H1 (cell line): ENCODE results near the gene BTAF1. TPM values are rescaled to one million over a fixed set of nuclear protein-coding genes. Genes with fewer than 3 reads are reported as not detected.

Source experiments
- CTCF ChIA-PET: fragments of 300-600 bp; sonication (Branson Sonifier 250); formaldehyde crosslinking; loops from one replicate; lab custom pipeline; 2021; ENCODE audit not compliant: partially characterized antibody; lab: Charles Lee
- POLR2A ChIA-PET: fragments of 300-600 bp; sonication (Branson Sonifier 250); formaldehyde crosslinking; loops from one replicate; lab custom pipeline; 2021; ENCODE audit warnings: inconsistent platforms; ENCODE audit not compliant: partially characterized antibody; lab: Charles Lee
- DNase-seq, 2 experiments: peaks; one replicate each; pipeline versions ENCODE4 v3.0.0 to v3.0.0-alpha.2; 2010 to 2022; ENCODE audit warnings: low spot score in 2 of 2, low read depth in 1 of 2, mixed read lengths in 1 of 2
- FAIRE-seq: peaks from 2 replicates; lab custom pipeline; 2011; peaks lifted over from hg19 to GRCh38; lab: Jason Lieb, UNC
- H2AFZ ChIP-seq: 2 replicates; pipeline ENCODE4 v1.8.1; 2012; ENCODE audit warnings: low read length, inconsistent platforms
- H2AK5ac ChIP-seq: 2 replicates; pipeline ENCODE4 v1.6.1; 2013; ENCODE audit warnings: low read depth, low read length
- H2BK120ac ChIP-seq: replicated peaks from 2 replicates; pipeline ENCODE3; 2013; ENCODE audit warnings: low read depth, low read length, inconsistent platforms
- H2BK12ac ChIP-seq: 2 replicates; pipeline ENCODE4 v1.6.1; 2013; ENCODE audit warnings: low read depth, low read length
- H2BK15ac ChIP-seq: 2 replicates; pipeline ENCODE4 v1.6.1; 2013; ENCODE audit warnings: low read length
- H2BK20ac ChIP-seq: 2 replicates; pipeline ENCODE4 v1.6.1; 2013; ENCODE audit warnings: low read length
- H2BK5ac ChIP-seq: 2 replicates; pipeline ENCODE4 v1.6.1; 2013; ENCODE audit warnings: low read depth, low read length
- H3K14ac ChIP-seq: 2 replicates; pipeline ENCODE4 v1.6.1; 2013; ENCODE audit warnings: inconsistent platforms; ENCODE audit not compliant: insufficient read length
- H3K18ac ChIP-seq: 2 replicates; pipeline ENCODE4 v1.6.1; 2013; ENCODE audit warnings: low read length; ENCODE audit errors: extremely low read depth
- H3K23ac ChIP-seq: 2 replicates; pipeline ENCODE4 v1.6.1; 2013; ENCODE audit warnings: inconsistent platforms; ENCODE audit not compliant: insufficient read length
- H3K23me2 ChIP-seq: 2 replicates; pipeline ENCODE4 v1.6.1; 2013; ENCODE audit warnings: low read depth, low read length
- H3K27ac ChIP-seq: 2 replicates; pipeline ENCODE4 v1.6.1; 2011; ENCODE audit warnings: low read depth, low read length, inconsistent platforms
- H3K27me3 ChIP-seq, 4 experiments: replicated peaks in 1 of 4; 1 replicate in 1 of 4; 2 replicates in 3 of 4; pipeline versions ENCODE4 v1.6.1 to v1.8.1; 2011 to 2013; ENCODE audit warnings: low read length in 3 of 4, mild to moderate bottlenecking in 3 of 4, inconsistent platforms in 2 of 4, mixed read lengths in 2 of 4, moderate library complexity in 1 of 4; ENCODE audit not compliant: control insufficient read depth in 3 of 4, insufficient read depth in 3 of 4; ENCODE audit errors: extremely low read depth in 1 of 4
- H3K36me3 ChIP-seq, 4 experiments: 2 replicates each; pipeline versions ENCODE4 v1.6.1 to v1.8.1; 2011 to 2013; ENCODE audit warnings: mild to moderate bottlenecking in 4 of 4, low read length in 3 of 4, moderate library complexity in 2 of 4, control low read depth in 1 of 4, inconsistent platforms in 1 of 4; ENCODE audit not compliant: insufficient read depth in 4 of 4, control insufficient read depth in 2 of 4
- H3K4ac ChIP-seq: replicated peaks from 2 replicates; pipeline ENCODE3; 2013; ENCODE audit warnings: low read length, low read depth, mixed read lengths, inconsistent platforms; ENCODE audit not compliant: insufficient read length
- H3K4me1 ChIP-seq, 4 experiments: replicated peaks in 1 of 4; 1 replicate in 1 of 4; 2 replicates in 3 of 4; pipeline versions ENCODE4 v1.6.1 to v1.8.1; 2011 to 2013; ENCODE audit warnings: low read length in 3 of 4, inconsistent platforms in 2 of 4, mixed read lengths in 1 of 4; ENCODE audit not compliant: insufficient read depth in 4 of 4, control insufficient read depth in 3 of 4
- H3K4me2 ChIP-seq, 2 experiments: 2 replicates each; pipeline versions ENCODE4 v1.6.1 to v1.8.1; 2011 to 2013; ENCODE audit warnings: low read depth in 2 of 2, low read length in 2 of 2, control low read depth in 1 of 2, inconsistent platforms in 1 of 2, mild to moderate bottlenecking in 1 of 2; ENCODE audit not compliant: insufficient read depth in 1 of 2
- H3K4me3 ChIP-seq, 4 experiments: fragments of 200-600, 300-600 bp in 1 of 4; sonication (generic), shearing (Covaris generic), sonication (Bioruptor Twin) in 1 of 4; 2 replicates each; pipeline versions ENCODE4 v1.5.1 to v1.8.1; 2011 to 2016; ENCODE audit warnings: low read length in 4 of 4, low read depth in 3 of 4, control low read depth in 2 of 4, inconsistent platforms in 2 of 4, mild to moderate bottlenecking in 2 of 4, mixed read lengths in 1 of 4, moderate library complexity in 1 of 4; ENCODE audit not compliant: insufficient read depth in 2 of 4; ENCODE audit errors: extremely low read depth in 1 of 4
- H3K56ac ChIP-seq: replicated peaks from 2 replicates; pipeline ENCODE3; 2013; ENCODE audit warnings: low read depth, mild to moderate bottlenecking, mixed read lengths, low read length, inconsistent platforms; ENCODE audit not compliant: insufficient read length
- H3K79me1 ChIP-seq: 2 replicates; pipeline ENCODE4 v1.6.1; 2013; ENCODE audit warnings: low read depth, low read length, control low read depth
- H3K79me2 ChIP-seq, 2 experiments: 2 replicates each; pipeline versions ENCODE4 v1.6.1 to v1.8.1; 2012 to 2013; ENCODE audit warnings: low read length in 2 of 2, mild to moderate bottlenecking in 2 of 2, inconsistent platforms in 1 of 2; ENCODE audit not compliant: insufficient read depth in 2 of 2, control insufficient read depth in 1 of 2
- H3K9ac ChIP-seq, 4 experiments: replicated peaks in 1 of 4; 1 replicate in 1 of 4; 2 replicates in 3 of 4; pipeline versions ENCODE4 v1.6.1 to v1.8.1; 2011 to 2013; ENCODE audit warnings: low read depth in 3 of 4, low read length in 3 of 4, control low read depth in 2 of 4, mild to moderate bottlenecking in 2 of 4, moderate library complexity in 2 of 4, inconsistent platforms in 1 of 4; ENCODE audit errors: extremely low read depth in 1 of 4
- H3K9me3 ChIP-seq, 2 experiments: 2 replicates each; pipeline versions ENCODE4 v1.6.1 to v1.8.1; 2012 to 2013; ENCODE audit warnings: mild to moderate bottlenecking in 2 of 2, moderate library complexity in 2 of 2, control low read depth in 1 of 2, inconsistent platforms in 1 of 2, low read depth in 1 of 2, low read length in 1 of 2, mixed read lengths in 1 of 2; ENCODE audit not compliant: insufficient read depth in 2 of 2
- H4K20me1 ChIP-seq, 2 experiments: replicated peaks in 1 of 2; 2 replicates each; pipeline versions ENCODE3 to v1.8.1; 2011 to 2013; ENCODE audit warnings: inconsistent platforms in 2 of 2, low read length in 2 of 2, mild to moderate bottlenecking in 1 of 2; ENCODE audit not compliant: insufficient read depth in 2 of 2, control insufficient read depth in 1 of 2
- H4K5ac ChIP-seq: 2 replicates; pipeline ENCODE4 v1.6.1; 2013; ENCODE audit warnings: low read length, low read depth, mixed read lengths, inconsistent platforms; ENCODE audit not compliant: insufficient read length
- H4K8ac ChIP-seq: 2 replicates; pipeline ENCODE4 v1.8.0; 2013; ENCODE audit warnings: mild to moderate bottlenecking, moderate library complexity, low read length, inconsistent platforms; ENCODE audit not compliant: insufficient read depth; ENCODE audit errors: extremely low read depth
- H4K91ac ChIP-seq: replicated peaks from 2 replicates; pipeline ENCODE3; 2013; ENCODE audit warnings: low read length, mixed read lengths, inconsistent platforms; ENCODE audit not compliant: insufficient read length
- ASH2L ChIP-seq: fragments of 200-600, 300-600 bp; sonication (generic); IDR thresholded peaks from one replicate; pipeline ENCODE4 v1.7.1; 2017; ENCODE audit warnings: low read length
- BACH1 ChIP-seq: IDR thresholded peaks from 2 replicates; pipeline ENCODE4 v1.6.1; 2012; ENCODE audit warnings: low read length, improper control_type of control experiment
- CBX8 ChIP-seq: fragments of 300-800, 300-1000 bp; sonication (generic); IDR thresholded peaks from 2 replicates; pipeline ENCODE4 v1.7.1; 2016; ENCODE audit warnings: low read depth, low read length, borderline replicate concordance
- CEBPB ChIP-seq: IDR thresholded peaks from 2 replicates; pipeline ENCODE4 v1.6.1; 2012; ENCODE audit warnings: low read depth, low read length
- TCF12 ChIP-seq: IDR thresholded peaks from 2 replicates; pipeline ENCODE4 v1.6.1; 2011; ENCODE audit warnings: low read depth, mild to moderate bottlenecking, low read length
- WGBS, 2 experiments: shearing (Covaris generic) in 1 of 2; methylation state at CpG; one replicate each; pipeline versions ENCODE4 v1.1.6 to v1.1.7; 2013 to 2015; ENCODE audit warnings: low lambda C conversion rate in 2 of 2, mixed read lengths in 2 of 2, inconsistent platforms in 1 of 2, low coverage in 1 of 2, missing lambda C conversion rate in 1 of 2; ENCODE audit not compliant: insufficient replicate concordance in 2 of 2, insufficient coverage in 1 of 2, insufficient read length in 1 of 2; ENCODE audit errors: extremely low coverage in 1 of 2, missing lambda C conversion rate in 1 of 2; 5-methylcytosine and 5-hydroxymethylcytosine counted together
- polyA plus RNA-seq, 7 experiments: library from polyadenylated mRNA; depleted of rRNA in 3 of 7; stranded (reverse) in 5 of 7; unstranded in 2 of 7; fragments of >200 nt in 5 of 7; fragments of 200-250 nt in 2 of 7; gene quantifications; 1 replicate in 5 of 7; 2 replicates in 1 of 7; 4 replicates in 1 of 7; pipeline versions ENCODE4 v1.2.1 to v1.2.3, GENCODE V29; 2011 to 2013; ENCODE audit warnings: missing spikeins in 2 of 7, mixed read lengths in 2 of 7
- total RNA-seq: library from RNA; stranded (reverse); fragmentation: NEBNext Ultra II Directional; extraction: Animal tissue kit (Norgen Biotek cat#: 25700); gene quantifications from 2 replicates; pipeline ENCODE4 v1.2.1, GENCODE V29; 2021

The BTAF1 gene
- total and polyA plus RNA-seq, 2 of the 8 experiments (the other 6 are each of a cell fraction or from before 2014, with no cell fraction given) = 24.5 to 39.1 TPM

- Histone ChIP-seq H3K79me1 (no peaks in the 10 kb centered on the region), H3K4ac (peak overlapping the region; percentile 44), H4K5ac (no peak overlapping the region), H3K23ac (no peak overlapping the region), H3K79me2 (no peaks in the 10 kb centered on the region), H3K4me1 (peaks cover 0 to 9% (median 8%) of the 10 kb centered on the region in 4 experiments; a peak in 4 of 7 replicates), H2BK20ac (peak overlapping the region; percentile 89), H4K91ac (peak overlapping the region; percentile 5), H2BK15ac (peak overlapping the region; percentile 19), H3K27ac (no peak overlapping the region), H3K18ac (peak overlapping the region; percentile 13; the same call in 1 of the 2 replicates), H2AK5ac (no peak overlapping the region; the same call in 1 of the 2 replicates), H3K4me2 (no peak overlapping the region), H3K56ac (no peak overlapping the region), H2BK120ac (peak overlapping the region; percentile 59), H2BK12ac (peak overlapping the region; percentile 77; the same call in 1 of the 2 replicates), H3K23me2 (no peaks in the 10 kb centered on the region), H3K27me3 (no peaks in the 10 kb centered on the region), H3K4me3 (no peak overlapping the region), H2BK5ac (peak overlapping the region; percentile 45; the same call in 1 of the 2 replicates), H3K14ac (no peak overlapping the region), H3K9me3 (no peaks in the 10 kb centered on the region), H2AFZ (0 out of 2 replicates have a peak overlapping the region, but pooled peaks have one; percentile 26), H4K20me1 (no peaks in the 10 kb centered on the region), H3K9ac (no peak overlapping the region), H4K8ac (no peak overlapping the region), H3K36me3 (no peaks in the 10 kb centered on the region)
- DNase-seq (no peak), FAIRE-seq (no peak)
- ChIA-PET POLR2A (interaction anchor here (1.2 kb wide), 1 partner anchor 12 kb away, joined by 5 read pairs; no protein-coding TSS in a partner anchor), CTCF (no interaction called here)
- 88% methylated on average over 2 of the region's 2 CpGs; no CpG with 5 or more reads in 1 of the 2 experiments for WGBS, 2 experiments
- TF ChIP-seq BACH1 (no peak), CBX8 (no peak), ASH2L (no peak), CEBPB (no peak), TCF12 (no peak)
Observed at GRCh38 chr10:91875156-91875555, 48.4 kb upstream of the BTAF1 start.
